DMS153 (cell line): Measurements from ENCODE around the gene KLF7.
A peak's percentile ranks its signal among the peaks of the same experiment; 100 is the strongest.

Experiments used
- DNase-seq: peaks from one replicate; lab custom pipeline; 2025; lab: John Stamatoyannopoulos, UW

KLF7 gene

DNA sequence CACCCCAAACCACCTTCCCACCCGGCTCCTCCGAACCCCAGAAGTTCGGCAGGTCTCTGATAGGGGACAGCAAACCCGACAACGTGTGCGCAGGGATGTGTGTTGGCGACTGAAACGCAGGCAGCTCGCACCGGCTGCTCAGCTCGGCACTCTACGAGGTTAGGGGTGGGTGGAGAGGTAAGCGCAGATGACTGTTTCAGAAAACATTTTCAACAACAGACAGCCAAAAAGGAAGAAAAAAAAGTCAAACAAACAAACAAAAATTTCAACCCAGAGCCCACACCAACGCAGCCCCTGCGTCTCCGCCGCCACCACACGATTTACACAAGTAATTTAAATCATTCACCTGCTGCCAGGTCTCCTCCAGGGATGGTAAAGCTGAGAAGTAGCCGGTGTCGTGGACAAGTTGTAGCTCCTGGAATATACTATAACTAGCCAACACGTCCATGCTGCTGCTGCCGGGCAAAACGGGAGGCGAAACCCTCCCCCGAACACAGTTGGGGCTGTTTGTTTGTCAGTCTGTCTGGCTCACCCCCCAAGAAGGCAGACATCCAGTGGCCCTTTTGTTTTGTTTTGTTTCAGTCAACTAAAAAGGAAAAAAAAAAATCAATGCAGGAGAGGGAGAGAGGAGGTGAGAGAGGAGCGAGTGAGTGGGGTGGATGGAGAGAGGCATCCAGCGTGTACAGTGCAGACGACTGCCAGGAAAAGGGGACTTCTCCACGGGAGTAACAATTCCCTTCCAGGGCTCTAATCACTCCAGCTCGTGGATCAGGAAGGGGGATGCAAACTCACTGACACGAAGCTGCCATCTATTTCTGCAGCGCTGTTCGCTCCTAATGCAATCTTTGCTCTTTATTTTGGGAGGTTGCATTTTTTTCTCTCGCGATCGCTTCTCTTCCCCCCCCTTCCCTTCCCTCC lies at the start of gene KLF7:
TSS of gene KLF7 (minus strand) at position 828 of the 918 bp plus-strand sequence. CDS start at position 448, 380 bp downstream.
- peak; percentile 10 for DNase-seq

DNA sequence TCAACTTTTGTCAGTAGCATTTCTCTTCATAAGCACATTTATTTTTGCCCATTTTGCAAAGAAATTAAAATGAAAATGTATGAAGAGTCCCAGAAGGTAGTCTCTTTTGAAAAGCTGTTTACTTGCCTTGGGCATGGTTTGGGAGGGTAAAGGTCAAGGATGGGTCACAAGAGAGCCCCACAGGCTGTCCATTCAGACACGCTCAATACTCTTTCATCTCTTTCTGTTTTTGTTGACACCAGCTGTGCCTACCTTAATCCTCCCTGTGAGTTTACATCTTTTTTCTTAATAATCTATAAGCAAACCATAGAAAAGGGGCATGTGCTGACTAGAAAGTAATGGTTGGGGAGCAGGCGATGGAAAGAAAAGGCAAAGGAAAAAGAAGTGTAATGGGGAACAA lies 49.6 kb upstream of the KLF7 start:
- no peak for DNase-seq

DNA sequence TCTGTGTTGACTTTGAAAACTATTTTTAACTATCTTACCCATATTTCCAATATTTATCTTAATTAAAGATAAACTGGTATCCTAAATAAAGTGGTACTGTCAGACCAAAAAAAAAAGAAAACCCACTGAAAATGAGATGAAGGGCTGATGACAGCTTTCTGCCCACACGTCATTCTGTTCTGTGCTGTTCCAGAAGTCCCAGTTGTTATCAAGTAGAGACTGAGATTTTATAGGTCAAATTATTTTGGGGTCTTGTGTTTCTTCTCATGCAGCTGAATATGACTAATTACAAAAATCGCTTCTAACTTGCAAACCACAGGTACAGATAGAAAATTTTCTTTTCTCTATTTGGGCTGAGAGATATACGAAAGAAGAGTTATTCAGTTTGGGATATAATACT lies 48.7 kb upstream of the KLF7 start:
- no peak for DNase-seq

DNA sequence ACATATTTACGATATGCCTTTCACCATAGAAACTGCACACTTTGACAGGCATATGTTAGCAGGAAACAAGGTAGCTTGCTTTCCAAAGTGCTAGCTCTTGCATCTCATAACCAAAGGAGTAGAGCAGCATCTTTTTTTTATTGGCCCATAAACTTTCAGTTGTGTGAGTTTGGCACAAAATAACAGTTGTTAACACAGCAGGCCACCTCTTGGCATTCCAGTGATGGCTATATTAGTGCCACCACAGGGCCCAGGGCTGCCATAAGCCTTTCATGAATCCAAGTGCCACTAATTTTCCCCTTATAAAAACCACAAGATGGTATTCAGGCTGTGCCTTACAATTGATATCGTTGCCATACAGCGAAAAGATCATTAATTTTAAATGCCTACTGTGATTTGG lies 40.3 kb upstream of the KLF7 start:
- no peak for DNase-seq

DNA sequence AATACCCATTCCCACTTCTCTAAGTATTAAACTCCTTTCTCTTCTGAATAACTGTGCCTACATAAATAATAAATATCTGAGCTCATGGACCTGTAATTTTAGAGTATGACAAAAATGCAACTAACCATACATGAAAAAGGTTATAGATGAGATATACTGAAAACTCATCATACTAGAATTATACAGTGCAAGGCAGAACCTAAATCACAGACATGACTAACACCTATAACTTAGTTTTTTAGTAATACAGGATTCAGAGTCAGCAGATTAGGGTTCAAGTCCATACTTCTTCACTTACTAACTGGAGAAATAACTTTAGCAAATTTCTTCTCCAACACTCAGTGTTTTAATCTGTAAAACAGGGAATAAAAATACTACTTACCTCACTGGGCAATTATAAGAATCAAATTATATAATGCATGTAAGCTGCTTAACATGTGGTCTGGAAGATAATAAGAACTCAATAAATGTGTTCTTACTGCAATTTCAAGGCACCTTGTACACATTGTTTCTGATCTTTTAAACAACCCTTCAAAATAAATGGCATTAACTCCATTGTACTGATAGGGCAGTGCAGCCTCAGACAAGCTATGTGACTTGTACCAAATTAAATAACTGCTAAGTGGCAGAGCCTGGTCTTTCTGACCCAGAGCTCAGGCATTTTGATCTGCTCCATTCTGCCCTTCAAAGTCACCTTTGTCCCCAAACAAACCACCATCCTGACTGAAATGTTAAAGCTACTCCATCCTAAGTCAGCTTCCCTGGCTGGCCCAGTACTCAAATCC lies 39.6 kb upstream of the KLF7 start:
- no peak for DNase-seq

DNA sequence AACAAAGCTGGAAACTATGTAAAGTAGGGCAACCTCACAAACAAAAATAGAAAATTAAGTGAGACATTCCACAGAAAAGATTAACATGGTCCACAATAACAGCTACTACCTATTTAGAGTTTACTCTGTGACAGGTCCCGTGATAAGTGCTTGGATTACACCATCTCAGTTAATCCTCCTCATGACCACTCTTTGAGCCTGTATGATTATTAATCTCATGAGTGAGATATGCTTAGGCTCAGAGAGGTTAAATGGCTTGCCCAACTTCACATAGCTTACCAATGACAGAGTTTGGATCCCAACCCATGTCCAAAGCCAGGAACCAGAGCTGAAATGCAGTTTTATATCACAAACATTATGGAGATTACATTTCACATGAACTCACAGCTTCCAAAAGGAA lies 37.3 kb upstream of the KLF7 start:
- no peak for DNase-seq

DNA sequence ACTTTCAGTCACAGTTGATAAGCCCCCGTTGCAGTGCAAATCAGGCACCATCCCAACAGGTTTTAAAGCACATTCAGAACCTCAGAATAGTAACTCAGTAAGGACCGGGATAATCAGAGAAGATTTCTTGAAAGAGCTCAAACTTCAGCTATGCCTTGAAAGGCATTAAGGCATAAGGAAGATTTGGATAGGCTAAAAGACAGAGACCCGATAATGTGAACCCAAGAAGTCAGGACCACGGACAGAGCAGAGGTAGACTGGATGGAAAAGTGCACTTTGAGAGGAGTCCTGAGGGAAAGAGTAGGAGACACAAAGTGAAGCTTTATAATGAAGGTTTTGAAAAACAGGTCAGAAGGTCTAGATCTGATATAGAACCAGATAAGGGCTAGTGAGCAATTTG lies 36.9 kb upstream of the KLF7 start:
- DNase-seq, result no peak

DNA sequence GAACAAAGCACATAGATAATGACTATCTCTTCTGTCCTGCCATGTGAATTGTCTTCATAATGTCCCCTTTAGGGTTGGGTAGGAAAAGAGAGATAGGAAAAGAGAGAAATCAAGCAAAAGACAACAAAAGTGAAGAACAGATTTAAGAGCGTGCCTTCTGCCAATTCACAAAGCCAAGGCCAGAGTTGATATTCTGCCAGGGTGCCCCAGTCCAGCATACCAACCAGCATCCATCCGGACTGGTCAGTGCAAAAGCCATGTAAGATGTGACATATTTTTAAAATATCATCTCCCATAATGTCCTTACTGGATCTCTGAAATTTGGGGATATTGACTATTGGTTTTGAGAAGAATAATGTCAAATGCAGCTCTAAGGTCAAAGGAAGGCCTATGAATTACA lies 35.7 kb upstream of the KLF7 start:
- no peak for DNase-seq

DNA sequence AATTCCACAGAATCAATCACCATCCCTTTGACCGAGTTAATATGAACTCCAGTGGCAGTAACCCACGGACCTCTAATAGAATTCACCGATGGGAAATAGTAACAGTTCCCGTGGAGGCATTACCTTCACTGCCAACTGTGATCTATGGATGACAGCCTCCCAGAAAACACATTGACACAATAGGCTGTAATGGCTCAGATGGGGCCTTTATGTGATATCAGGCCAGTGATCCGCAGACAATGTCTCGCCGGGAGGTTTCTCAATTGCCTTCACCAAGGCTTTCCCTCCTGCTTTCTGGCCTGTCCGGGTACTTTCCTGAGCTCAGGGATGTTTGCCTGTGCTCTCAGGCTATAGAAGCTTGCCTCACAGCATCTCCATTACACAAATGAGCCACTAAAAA lies 34.4 kb upstream of the KLF7 start:
- no peak for DNase-seq

DNA sequence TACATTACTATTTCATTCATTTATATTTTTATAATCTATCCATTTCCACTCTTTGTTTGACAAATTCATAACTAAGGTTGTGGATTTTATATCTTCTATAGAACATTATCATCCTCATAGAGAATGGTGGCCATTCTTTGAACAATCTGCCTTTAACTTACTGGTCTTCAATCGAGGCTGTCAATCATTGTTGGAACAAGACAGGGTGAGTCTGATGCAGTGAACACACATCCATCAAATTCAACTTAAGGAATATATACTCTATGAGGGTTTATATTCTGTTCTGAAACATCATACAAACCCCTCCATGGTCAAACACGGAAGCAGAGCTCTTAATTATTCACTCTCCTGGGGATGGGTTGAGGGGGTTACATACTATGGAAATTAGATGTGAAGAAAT lies 28.3 kb upstream of the KLF7 start:
- DNase-seq, result no peak

DNA sequence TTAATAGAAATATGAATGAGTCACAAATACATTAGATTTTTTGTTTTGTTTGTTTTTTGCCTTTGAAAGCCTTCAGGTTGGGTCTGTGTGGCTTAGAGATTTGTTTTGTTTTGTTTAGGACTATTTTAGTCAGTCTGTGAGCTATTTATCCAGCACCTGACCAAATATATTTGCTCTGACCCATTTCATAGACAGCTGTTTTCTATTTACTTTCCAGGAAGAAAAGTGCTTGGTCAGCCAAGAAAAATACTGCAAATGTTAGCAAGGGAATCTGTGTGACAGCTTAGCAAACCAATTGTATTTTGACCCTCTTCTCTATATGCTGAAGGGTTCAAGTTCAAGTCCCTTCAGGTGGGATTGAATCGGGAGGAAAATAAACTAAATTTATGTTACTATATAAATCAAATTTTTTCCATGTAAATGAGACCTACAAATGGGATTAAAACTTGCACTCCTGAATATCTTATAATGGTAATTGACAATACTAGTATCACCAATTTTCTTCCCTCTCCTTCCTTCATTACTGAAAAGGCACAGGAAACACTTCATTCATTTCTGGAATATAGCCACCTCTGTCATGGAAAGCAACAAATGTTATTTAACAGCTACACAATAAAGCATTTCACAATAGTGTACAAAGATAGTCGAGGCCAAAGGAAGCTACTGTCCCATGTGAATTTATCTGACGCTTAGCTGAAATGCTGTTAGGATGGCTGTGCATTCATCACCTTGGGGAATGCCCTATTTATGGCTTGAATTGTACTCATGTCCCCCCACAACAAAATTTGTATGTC lies 23.1 kb upstream of the KLF7 start:
- DNase-seq, result peak; percentile 48

DNA sequence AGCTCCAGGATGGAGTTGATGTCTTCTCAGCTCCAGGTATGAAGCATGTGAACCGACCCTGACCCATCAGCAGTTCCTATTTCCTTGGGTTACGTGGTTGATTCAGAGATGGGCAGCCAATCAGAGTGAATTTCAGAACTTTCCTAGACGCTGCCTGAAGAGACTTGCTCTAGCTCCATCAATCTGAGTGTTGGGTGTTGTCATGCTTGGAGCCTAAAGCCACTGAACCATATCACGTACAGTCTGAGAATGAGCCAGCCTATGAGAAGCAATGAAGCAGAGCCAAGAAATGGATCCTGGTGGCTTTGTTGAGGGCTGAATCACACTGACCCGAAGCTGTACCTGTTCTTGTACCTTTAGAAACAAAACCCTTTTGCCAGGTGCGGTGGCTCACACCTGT lies 19.6 kb upstream of the KLF7 start:
- no peak for DNase-seq

DNA sequence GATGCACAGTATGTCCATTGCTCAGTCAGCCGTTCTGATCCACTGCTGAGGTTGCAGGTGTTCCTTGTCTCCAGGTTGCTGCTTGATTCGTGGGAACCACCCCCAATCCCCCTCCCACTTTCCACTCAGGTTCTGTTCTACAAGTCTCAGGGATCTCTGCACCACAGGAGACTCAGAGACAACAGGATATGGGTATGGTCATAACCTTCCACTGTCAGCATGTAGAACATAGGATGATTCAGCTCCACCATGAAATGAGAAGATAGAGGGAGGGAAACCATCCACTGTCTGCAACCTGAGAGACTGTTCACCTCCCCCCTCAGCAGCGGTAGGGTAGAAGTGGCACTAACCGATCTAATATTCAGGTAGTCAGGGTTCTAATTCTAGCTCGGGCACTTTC lies 19.0 kb upstream of the KLF7 start:
- DNase-seq, result no peak

DNA sequence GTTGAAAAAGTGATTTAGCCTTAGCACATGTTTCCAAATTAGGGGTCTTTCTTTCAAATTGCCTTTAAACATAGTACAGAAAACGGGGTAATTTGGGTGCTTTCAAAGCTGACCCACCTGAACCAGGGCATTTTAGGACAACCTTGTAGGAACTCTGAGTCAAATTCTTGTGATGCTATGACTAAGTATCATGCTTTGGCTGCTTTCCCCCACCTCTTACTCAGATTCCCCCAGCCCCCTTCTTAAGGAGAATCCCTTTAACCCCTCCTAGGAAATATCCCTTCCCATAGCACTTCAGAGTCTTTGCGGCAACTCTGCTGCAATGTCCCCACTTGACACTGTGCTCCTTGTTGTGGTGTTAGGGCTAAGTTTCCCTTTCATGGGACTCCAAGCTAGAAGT lies 18.6 kb upstream of the KLF7 start:
- DNase-seq, result no peak

DNA sequence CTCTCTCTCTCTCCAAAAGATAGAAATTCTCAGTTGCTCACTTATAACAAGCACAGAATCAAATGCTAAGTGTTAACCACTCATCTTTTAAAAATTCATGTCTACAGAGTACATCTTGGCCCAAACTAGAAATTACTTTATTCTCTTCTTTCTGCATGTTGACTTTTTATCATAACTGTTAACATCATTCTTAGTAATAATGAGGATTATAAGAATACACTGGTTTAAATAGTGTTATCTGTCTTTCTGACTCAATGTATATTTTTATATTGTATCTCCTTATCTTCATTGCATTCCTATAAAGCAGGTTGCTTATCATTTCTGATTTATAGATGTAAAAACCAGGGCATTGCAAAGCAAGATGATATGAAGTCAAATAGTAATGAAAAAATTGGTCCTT lies 17.8 kb upstream of the KLF7 start:
- no peak for DNase-seq

DNA sequence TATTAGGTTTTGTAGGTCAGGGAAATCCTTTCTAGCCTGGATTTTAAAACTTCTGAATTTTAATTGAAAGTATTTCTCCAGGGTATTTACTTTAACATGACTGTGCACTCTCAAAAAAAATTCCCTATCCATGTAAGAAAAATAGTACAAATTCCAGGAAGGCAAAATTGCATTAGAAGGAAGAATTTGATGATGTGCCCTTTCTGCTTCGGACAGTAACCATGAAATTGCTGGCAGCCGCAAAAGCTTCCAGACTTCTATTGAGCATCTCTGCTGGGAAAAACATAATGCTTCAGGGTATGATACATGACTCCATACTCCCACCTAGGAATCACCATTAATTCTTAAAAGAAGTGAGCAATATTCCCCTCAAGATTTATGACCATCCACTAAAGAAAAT lies 17.2 kb upstream of the KLF7 start:
- no peak for DNase-seq

DNA sequence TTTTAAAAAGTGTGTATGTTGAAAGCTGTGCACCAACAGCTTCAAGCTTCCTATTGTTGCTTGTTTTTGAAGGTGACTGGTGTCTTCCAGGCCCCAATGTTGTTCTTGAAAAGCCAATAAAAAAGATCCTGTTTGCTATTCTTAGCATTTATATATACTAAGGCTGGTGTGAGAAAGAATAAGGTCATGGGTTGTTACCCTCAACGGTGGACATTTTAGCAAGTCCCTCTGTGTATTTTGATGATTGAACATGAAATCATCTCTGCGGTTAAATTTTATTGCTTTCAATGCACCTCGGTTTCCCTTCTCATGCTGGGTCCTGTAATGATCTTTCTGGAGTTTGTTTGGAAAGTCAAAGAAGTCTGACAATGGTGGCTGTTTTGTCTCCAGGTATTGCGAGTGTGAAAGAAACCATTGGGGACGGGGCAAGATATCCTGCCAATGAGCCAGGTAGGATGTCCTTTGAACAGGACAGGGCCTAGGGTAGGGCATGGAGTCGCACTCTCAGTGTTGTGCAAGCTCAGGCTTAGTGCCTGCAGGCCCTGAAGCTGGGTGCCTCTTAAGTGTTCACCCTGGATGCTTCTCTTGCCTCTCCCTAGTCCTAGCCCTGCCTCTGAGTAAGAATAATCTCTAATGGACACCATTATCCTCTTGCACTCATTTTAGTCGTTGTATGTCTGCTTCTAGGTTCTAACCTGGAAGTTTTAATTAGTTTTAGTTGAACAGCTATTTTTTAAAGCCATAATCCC lies 16.0 kb upstream of the KLF7 start:
- DNase-seq, result no peak

DNA sequence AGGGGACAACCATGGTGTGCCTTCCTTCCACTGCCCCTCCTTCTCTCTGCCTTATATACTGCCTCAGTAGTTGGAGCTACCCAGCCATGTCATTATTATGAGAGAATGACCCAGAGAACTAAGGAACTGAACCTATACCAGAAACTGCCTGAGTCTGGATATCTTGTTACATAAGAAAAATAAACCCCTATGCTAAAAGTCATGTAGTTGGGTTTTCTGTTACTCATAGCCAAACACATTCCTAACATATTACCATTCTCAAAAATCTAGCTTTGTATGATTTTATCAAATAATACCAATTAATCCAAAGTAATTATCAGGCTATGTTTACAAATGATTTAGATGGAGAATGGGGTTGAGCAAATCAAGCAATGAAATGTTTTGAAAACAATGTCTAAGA lies 15.0 kb upstream of the KLF7 start:
- DNase-seq, result no peak

DNA sequence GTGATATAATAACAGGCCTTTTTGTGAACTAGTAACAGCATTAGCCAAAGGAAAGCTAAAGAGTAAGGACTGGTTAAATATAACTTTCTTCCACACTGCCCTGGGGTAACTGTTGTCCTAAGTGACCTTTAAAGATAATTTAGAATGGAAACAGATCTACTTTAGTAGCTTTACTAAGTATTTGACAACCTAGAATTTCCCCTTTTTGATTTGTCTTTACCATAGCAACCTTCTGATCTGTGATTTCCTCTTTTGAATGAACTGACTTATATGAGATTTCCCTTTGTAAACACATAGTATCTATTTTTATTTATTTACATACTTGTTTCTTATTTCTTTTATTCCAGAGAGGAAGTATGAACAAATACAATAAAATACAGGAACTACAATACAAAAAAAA lies 10.5 kb upstream of the KLF7 start:
- DNase-seq, result no peak

DNA sequence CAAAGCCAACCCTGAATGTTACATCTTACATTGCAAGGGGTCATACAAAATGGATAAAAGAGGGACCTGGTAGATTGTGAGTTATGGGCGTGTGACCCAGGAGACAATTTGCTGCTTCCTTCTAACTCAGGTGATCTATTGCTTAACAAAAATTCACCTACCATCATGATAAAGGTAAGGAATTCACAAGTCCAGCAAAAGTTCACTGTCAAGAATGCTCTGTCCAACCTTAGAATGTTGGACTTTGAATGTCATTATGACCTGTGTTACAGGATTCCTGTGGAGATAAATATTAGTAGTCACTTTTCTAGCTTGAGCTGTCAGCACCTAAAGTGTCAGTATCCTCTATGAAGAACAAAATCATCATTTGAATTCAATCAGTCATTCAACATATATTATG lies 7.9 kb upstream of the KLF7 start:
- no peak for DNase-seq

DNA sequence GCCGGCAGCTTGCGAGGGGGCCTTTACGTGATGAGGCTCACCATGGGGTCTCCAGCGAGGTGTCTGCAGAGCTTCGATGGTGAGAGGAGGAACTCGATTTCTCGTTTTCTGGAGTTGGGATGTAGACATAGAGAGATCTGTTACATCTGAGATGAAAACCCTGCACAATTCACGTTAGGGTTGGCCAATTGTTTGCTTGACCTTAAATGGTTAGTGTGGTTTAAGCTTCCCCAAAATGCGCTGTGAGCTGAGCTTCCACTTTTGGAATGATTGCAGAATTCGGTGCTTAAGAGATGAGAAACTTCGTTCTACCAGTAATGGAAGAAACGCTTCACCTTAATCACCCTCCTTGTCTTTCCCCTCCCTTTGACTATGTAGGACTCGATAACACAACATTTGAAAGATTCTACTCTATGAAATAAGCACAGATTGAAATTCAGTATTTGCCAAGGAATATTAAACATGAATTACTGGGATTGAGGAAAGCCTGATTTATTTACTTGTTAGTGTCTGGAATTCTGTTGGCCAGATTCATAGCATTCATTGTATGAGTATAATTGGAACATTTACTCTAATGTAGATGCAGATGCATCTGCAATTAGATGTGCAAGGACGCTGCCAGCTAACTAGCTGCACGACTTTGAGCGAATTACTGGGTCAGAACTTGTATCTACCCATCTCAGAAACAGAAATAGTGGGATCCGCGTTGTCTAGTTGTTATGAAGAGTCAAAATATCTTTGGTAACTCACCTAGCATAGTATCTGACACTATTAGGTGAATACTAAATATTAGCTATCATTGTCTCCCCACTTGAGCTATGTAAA lies 1.6 kb upstream of the KLF7 start:
- DNase-seq, result peak; percentile 61
